IMR-90 (cell line): Measurements from ENCODE around the gene MPP4. TPM values are rescaled to one million over a fixed set of nuclear protein-coding genes. Genes with fewer than 3 reads are reported as not detected.

Experiments
- ATAC-seq: fragments of 200-7000 bp; cut with Tn5 transposase; 2 replicates; pipeline ENCODE4 v1.9.1; 2020; ENCODE audit warnings: low read depth, mild to moderate bottlenecking, moderate library complexity
- BruUV-seq: library from RNA; stranded (reverse); fragments of 400-500 nt; replicated peaks from 2 replicates; lab custom pipeline; 2021; lab: Mats Ljungman, UMichigan
- CTCF ChIA-PET: fragments of 300-600 bp; formaldehyde crosslinking; extraction: SDS; loops from one replicate; lab custom pipeline; 2021; ENCODE audit warnings: antibody characterized with exemption; lab: Yijun Ruan, JAX
- POLR2A ChIA-PET: fragments of 300-600 bp; sonication (Branson Sonifier 250); formaldehyde crosslinking; loops from one replicate; lab custom pipeline; 2022; ENCODE audit warnings: antibody characterized with exemption; ENCODE audit not compliant: unreplicated experiment; lab: Charles Lee
- DNase-seq: peaks from one replicate; pipeline ENCODE4 v3.0.0; 2013
- H2AFZ ChIP-seq: replicated peaks from 2 replicates; pipeline ENCODE3; 2013; ENCODE audit warnings: low read length, mild to moderate bottlenecking; ENCODE audit not compliant: poor library complexity
- H2AK5ac ChIP-seq: 2 replicates; pipeline ENCODE4 v1.6.1; 2013; ENCODE audit warnings: low read depth, low read length, inconsistent platforms
- H2AK9ac ChIP-seq: replicated peaks from 2 replicates; pipeline ENCODE3; 2013; ENCODE audit warnings: mild to moderate bottlenecking, low read depth, low read length, moderate library complexity; ENCODE audit not compliant: poor library complexity
- H2BK120ac ChIP-seq: 2 replicates; pipeline ENCODE4 v1.6.1; 2013; ENCODE audit warnings: low read depth, low read length, inconsistent platforms
- H2BK15ac ChIP-seq: 3 replicates; pipeline ENCODE4 v1.6.1; 2013; ENCODE audit warnings: low read depth, low read length, inconsistent platforms
- H2BK20ac ChIP-seq: 2 replicates; pipeline ENCODE4 v1.6.1; 2013; ENCODE audit warnings: low read depth, mild to moderate bottlenecking, inconsistent platforms, low read length, moderate library complexity
- H2BK5ac ChIP-seq: 2 replicates; pipeline ENCODE4 v1.6.1; 2013; ENCODE audit warnings: mild to moderate bottlenecking, low read depth, low read length, inconsistent platforms; ENCODE audit not compliant: poor library complexity, severe bottlenecking
- H3K14ac ChIP-seq: replicated peaks from 2 replicates; pipeline ENCODE4 v1.6.1; 2013; ENCODE audit warnings: low read depth, low read length, inconsistent platforms
- H3K18ac ChIP-seq: 2 replicates; pipeline ENCODE4 v1.6.1; 2013; ENCODE audit warnings: low read depth, low read length, control low read depth
- H3K23ac ChIP-seq: 2 replicates; pipeline ENCODE4 v1.6.1; 2013; ENCODE audit warnings: low read depth, low read length, inconsistent platforms
- H3K27ac ChIP-seq: 2 replicates; pipeline ENCODE4 v1.5.1; 2013; ENCODE audit warnings: mild to moderate bottlenecking, control low read depth, low read length; ENCODE audit not compliant: insufficient read depth
- H3K27me3 ChIP-seq: 2 replicates; pipeline ENCODE4 v1.6.1; 2013; ENCODE audit warnings: low read length; ENCODE audit not compliant: control insufficient read depth, insufficient read depth
- H3K36me3 ChIP-seq: 2 replicates; pipeline ENCODE4 v1.6.1; 2013; ENCODE audit warnings: low read length, mixed read lengths; ENCODE audit not compliant: control insufficient read depth, insufficient read depth
- H3K4ac ChIP-seq: 2 replicates; pipeline ENCODE4 v1.6.1; 2013; ENCODE audit warnings: low read depth, low read length, inconsistent platforms
- H3K4me1 ChIP-seq: 2 replicates; pipeline ENCODE4 v1.6.1; 2013; ENCODE audit warnings: low read length, mixed read lengths; ENCODE audit not compliant: control insufficient read depth, insufficient read depth
- H3K4me2 ChIP-seq: 2 replicates; pipeline ENCODE4 v1.6.1; 2013; ENCODE audit warnings: low read depth, mild to moderate bottlenecking, control low read depth, low read length, moderate library complexity
- H3K4me3 ChIP-seq: 2 replicates; pipeline ENCODE4 v1.5.1; 2013; ENCODE audit warnings: low read depth, mild to moderate bottlenecking, control low read depth, low read length, moderate library complexity; ENCODE audit not compliant: insufficient read depth
- H3K56ac ChIP-seq: 2 replicates; pipeline ENCODE4 v1.6.1; 2013; ENCODE audit warnings: low read length, inconsistent platforms; ENCODE audit not compliant: insufficient read depth; ENCODE audit errors: extremely low read depth
- H3K79me1 ChIP-seq, 2 experiments: 2 replicates each; pipeline ENCODE4 v1.6.1; 2013; ENCODE audit warnings: low read length in 2 of 2, inconsistent platforms in 1 of 2, low read depth in 1 of 2
- H3K9ac ChIP-seq: 2 replicates; pipeline ENCODE4 v1.6.1; 2013; ENCODE audit warnings: low read depth, low read length, control low read depth
- H3K9me1 ChIP-seq: 2 replicates; pipeline ENCODE4 v1.6.1; 2013; ENCODE audit warnings: low read length, inconsistent platforms; ENCODE audit not compliant: insufficient read depth
- H3K9me3 ChIP-seq: 2 replicates; pipeline ENCODE4 v1.6.1; 2013; ENCODE audit warnings: low read length; ENCODE audit not compliant: control insufficient read depth, insufficient read depth
- H4K20me1 ChIP-seq: 2 replicates; pipeline ENCODE4 v1.6.1; 2013; ENCODE audit warnings: low read length, inconsistent platforms; ENCODE audit not compliant: insufficient read depth
- H4K5ac ChIP-seq: 2 replicates; pipeline ENCODE4 v1.6.1; 2013; ENCODE audit warnings: mild to moderate bottlenecking, low read depth, low read length, control low read depth
- H4K8ac ChIP-seq, 2 experiments: 2 replicates each; pipeline ENCODE4 v1.6.1; 2013; ENCODE audit warnings: low read depth in 2 of 2, low read length in 2 of 2, control low read depth in 1 of 2, inconsistent platforms in 1 of 2
- H4K91ac ChIP-seq: 2 replicates; pipeline ENCODE4 v1.6.1; 2013; ENCODE audit warnings: low read depth, low read length, inconsistent platforms; ENCODE audit not compliant: insufficient read depth
- CEBPB ChIP-seq: IDR thresholded peaks from 2 replicates; pipeline ENCODE4 v1.6.1; 2012; ENCODE audit warnings: low read depth, low read length, improper control_type of control experiment
- CHD1 ChIP-seq: IDR thresholded peaks from 2 replicates; pipeline ENCODE4 v1.6.1; 2012; ENCODE audit warnings: low read depth, low read length, improper control_type of control experiment
- CTCF ChIP-seq: conservative IDR thresholded peaks from 2 replicates; pipeline ENCODE4 v1.5.1; 2012; ENCODE audit warnings: mild to moderate bottlenecking, low read depth, low read length, improper control_type of control experiment
- ELK1 ChIP-seq: fragments of 150-350 bp; IDR thresholded peaks from 2 replicates; pipeline ENCODE4 v1.6.1; 2016; ENCODE audit warnings: low read depth, mild to moderate bottlenecking, low read length, moderate library complexity, borderline replicate concordance
- MAZ ChIP-seq: IDR thresholded peaks from 2 replicates; pipeline ENCODE4 v1.6.1; 2012; ENCODE audit warnings: low read depth, mild to moderate bottlenecking, low read length, improper control_type of control experiment, moderate library complexity, borderline replicate concordance
- MXI1 ChIP-seq: IDR thresholded peaks from 2 replicates; pipeline ENCODE4 v1.6.1; 2012; ENCODE audit warnings: low read depth, mild to moderate bottlenecking, low read length, moderate library complexity, borderline replicate concordance
- NFE2L2 ChIP-seq: fragments of 150-350 bp; IDR thresholded peaks from 2 replicates; pipeline ENCODE4 v1.6.1; 2016; ENCODE audit warnings: low read depth, mild to moderate bottlenecking, low read length
- POLR2A ChIP-seq: IDR thresholded peaks from 2 replicates; pipeline ENCODE4 v1.6.1; 2012; ENCODE audit warnings: mild to moderate bottlenecking, low read depth, low read length
- RAD21 ChIP-seq: IDR thresholded peaks from 2 replicates; pipeline ENCODE4 v1.6.1; 2012; ENCODE audit warnings: low read length, improper control_type of control experiment
- RFX5 ChIP-seq: IDR thresholded peaks from 2 replicates; pipeline ENCODE4 v1.8.0; 2012; ENCODE audit warnings: low read depth, mild to moderate bottlenecking, low read length, moderate library complexity
- WGBS, 2 experiments: methylation state at CpG; one replicate each; pipeline versions ENCODE4 v1.1.5 to v1.1.7; 2013; ENCODE audit warnings: missing lambda C conversion rate in 2 of 2; ENCODE audit not compliant: insufficient read length in 1 of 2; ENCODE audit errors: extremely low coverage in 2 of 2; 5-methylcytosine and 5-hydroxymethylcytosine counted together
- dilution Hi-C: fragments of 300-500 bp; cut with HindIII; formaldehyde crosslinking; loops from one replicate; pipeline ENCODE4 v1.14.3; 2018; ENCODE audit warnings: low sequenced_read_pairs; ENCODE audit not compliant: unreplicated experiment
- in situ Hi-C: fragments of 300-500 bp; cut with MboI; formaldehyde crosslinking; loops from 3 replicates; pipeline ENCODE4 v1.14.3; 2019; ENCODE audit warnings: low sequenced_read_pairs, inconsistent platforms, mixed read lengths
- intact Hi-C: fragments of 100-400 bp; cut with micrococcal nuclease; formaldehyde crosslinking; loops from 2 replicates; pipeline ENCODE4 v1.10.0; 2022
- polyA plus RNA-seq, 3 experiments: library from polyadenylated mRNA; depleted of rRNA; stranded (reverse); fragments of >200 nt; gene quantifications; 2 replicates each; pipeline ENCODE4 v1.2.3, GENCODE V29; 2012; ENCODE audit warnings: low replicate concordance in 1 of 3
- total RNA-seq: library from RNA; depleted of rRNA; stranded (reverse); fragments of >200 nt; gene quantifications from 2 replicates; pipeline ENCODE4 v1.2.3, GENCODE V29; 2012

MPP4 gene
- total and polyA plus RNA-seq, 2 of the 4 experiments (the other 2 are of a cell fraction) = 11.8 to 14.9 TPM

- in situ Hi-C loops (no loop called here), dilution Hi-C loops (no loop called here)
- no peak for ATAC-seq
These were observed 17.0 kb upstream of the MPP4 start for GRCh38 chr2:201715459-201715858.

More at GRCh38 chr2:201715459-201715858, 17.0 kb upstream of the MPP4 start:
- Histone ChIP-seq H2AFZ (no peak overlapping the region), H4K91ac (no peak overlapping the region), H2BK15ac (no peak overlapping the region), H3K4me3 (no peak overlapping the region), H3K4me2 (no peak overlapping the region), H3K23ac (no peak overlapping the region), H2BK20ac (no peak overlapping the region), H3K36me3 (peaks cover 29% of the 10 kb centered on the region), H4K8ac (no peak overlapping the region), H2AK5ac (no peak overlapping the region), H3K79me1 (no peaks in the 10 kb centered on the region; a peak in 1 of 4 replicates), H3K4ac (no peak overlapping the region), H3K9me1 (no peaks in the 10 kb centered on the region), H2AK9ac (no peak overlapping the region), H4K20me1 (no peaks in the 10 kb centered on the region), H4K5ac (no peak overlapping the region), H3K14ac (no peak overlapping the region), H3K27ac (no peak overlapping the region), H2BK5ac (no peak overlapping the region), H3K9me3 (no peaks in the 10 kb centered on the region), H2BK120ac (no peak overlapping the region), H3K27me3 (no peaks in the 10 kb centered on the region), H3K56ac (no peak overlapping the region), H3K4me1 (no peaks in the 10 kb centered on the region), H3K18ac (no peak overlapping the region), H3K9ac (no peak overlapping the region)
- intact Hi-C loops = no loop called here
- BruUV-seq = no TSS peak
- 93% methylated on average over 3 of the region's 6 CpGs; no CpG with 5 or more reads in 1 of the 2 experiments for WGBS, 2 experiments
- ChIA-PET CTCF (no interaction called here), POLR2A (no interaction called here)
- TF ChIP-seq POLR2A (no peak), RFX5 (no peak), CEBPB (no peak), ELK1 (no peak), CTCF (no peak), RAD21 (no peak), NFE2L2 (no peak), MAZ (no peak), CHD1 (no peak), MXI1 (no peak)
- no peak for DNase-seq
